Measurements from ENCODE around the gene SEMA6C.

SEMA6C gene

DNA sequence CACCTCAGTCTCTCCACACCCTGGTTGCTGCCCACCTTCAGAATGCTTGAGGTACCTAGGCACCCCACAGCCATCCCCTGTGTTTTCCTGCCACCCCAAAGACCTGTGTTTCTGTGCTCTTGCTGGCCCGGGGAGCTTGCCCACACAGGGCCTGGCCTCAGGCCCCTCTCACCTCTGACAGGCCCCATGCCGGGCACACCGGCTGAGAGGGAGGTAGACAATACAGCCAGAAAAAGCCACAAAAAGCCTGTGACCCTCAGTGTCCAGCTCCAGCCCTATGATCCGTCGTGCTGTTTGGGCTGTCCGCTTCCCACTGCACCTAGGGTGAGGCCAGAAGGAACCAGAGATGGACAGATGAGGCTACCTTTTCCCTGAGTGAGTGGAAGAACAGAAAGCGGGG lies 11.4 kb downstream of the SEMA6C start:
- no peaks in the 10 kb centered on the region for H3K9me3 ChIP-seq (ENCODE audit: control insufficient read depth, insufficient read depth, low read length)
- no peaks in the 10 kb centered on the region for H3K4me1 ChIP-seq (ENCODE audit: control insufficient read depth, insufficient read depth, low read length)
- peaks cover 6% of the 10 kb centered on the region for H3K27me3 ChIP-seq (ENCODE audit: control insufficient read depth, insufficient read depth, low read length)
- no peak overlapping the region for H3K4me3 ChIP-seq (ENCODE audit: low read depth, low read length)
- peaks cover 14% of the 10 kb centered on the region for H3K36me3 ChIP-seq (ENCODE audit: control insufficient read depth, insufficient read depth, low read length)
- H3K9ac ChIP-seq (ENCODE audit: low read depth, low read length), result no peak overlapping the region

DNA sequence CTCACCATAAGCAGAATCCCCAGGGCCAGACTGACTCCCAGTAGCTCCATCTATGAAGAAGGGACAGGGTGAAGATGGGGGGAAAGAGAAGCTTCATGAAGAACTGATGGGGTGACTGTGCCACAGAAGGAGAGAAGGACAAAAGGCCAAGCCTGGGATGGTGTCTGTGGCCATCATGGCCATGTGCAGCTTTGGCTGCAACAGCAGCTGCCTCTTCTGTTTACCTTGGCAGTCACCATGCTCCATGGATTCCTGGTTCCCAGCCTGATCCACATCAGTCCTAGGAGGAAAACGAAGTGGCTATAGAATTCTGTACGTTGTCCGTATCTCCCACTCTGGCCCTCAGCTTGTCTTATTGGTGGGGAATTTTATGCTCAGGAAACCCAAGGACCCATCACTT lies 12.0 kb downstream of the SEMA6C start:
- Histone ChIP-seq H3K9ac (ENCODE audit: low read depth, low read length) (no peak overlapping the region), H3K4me3 (ENCODE audit: low read depth, low read length) (no peak overlapping the region), H3K9me3 (ENCODE audit: control insufficient read depth, insufficient read depth, low read length) (no peaks in the 10 kb centered on the region)

DNA sequence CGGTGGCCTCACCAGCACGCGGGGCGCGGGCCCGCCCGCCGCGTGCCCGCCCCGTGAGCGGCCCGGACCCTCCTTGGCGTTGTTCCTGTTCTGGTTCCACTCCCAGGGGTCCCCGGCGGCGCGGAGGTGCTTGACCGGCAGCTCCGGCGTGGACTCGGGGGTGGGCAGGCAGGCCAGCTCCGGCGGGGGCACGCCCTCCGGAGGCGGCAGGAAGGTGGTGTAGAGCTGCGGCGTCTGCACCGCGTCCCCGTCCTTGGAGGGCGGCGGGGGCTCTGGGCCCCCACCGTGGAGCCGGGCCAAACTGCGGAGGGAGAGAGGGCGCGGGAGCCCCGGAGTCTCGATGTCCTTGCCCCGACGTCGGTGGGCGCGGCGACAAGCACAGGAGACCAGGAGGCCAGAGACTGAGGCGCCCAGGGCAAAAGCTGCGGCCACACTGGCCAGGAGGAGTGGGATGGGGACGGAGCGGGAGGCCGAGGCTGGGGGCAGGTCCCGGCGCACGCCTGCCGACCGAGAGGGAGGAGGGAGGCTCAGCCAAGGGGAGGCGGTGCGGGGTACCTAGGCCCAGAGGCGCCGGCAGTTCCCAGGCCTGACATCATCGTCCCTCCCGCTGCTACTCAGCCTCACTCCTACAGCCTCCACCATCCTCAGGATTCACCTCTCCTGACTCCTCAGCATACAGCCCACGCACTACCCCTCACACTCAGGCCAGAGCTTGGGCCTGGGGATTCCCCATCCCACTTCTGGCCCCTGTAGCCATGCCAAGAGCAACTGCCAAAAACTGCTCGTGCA lies 13.2 kb downstream of the SEMA6C start:
- H3K9ac ChIP-seq (ENCODE audit: low read depth, low read length), result no peak overlapping the region
- H3K36me3 ChIP-seq (ENCODE audit: control insufficient read depth, insufficient read depth, low read length), result peaks cover 10% of the 10 kb centered on the region
- H3K4me1 ChIP-seq (ENCODE audit: control insufficient read depth, insufficient read depth, low read length), result no peaks in the 10 kb centered on the region
- peaks cover 6% of the 10 kb centered on the region for H3K27me3 ChIP-seq (ENCODE audit: control insufficient read depth, insufficient read depth, low read length)
- H3K9me3 ChIP-seq (ENCODE audit: control insufficient read depth, insufficient read depth, low read length), result no peaks in the 10 kb centered on the region
- H3K4me3 ChIP-seq (ENCODE audit: low read depth, low read length), result peak overlapping the region; percentile 42

More for the DNA sequence above, 12.0 kb downstream of the SEMA6C start:
- peaks cover 13% of the 10 kb centered on the region for H3K36me3 ChIP-seq (ENCODE audit: control insufficient read depth, insufficient read depth, low read length)
- H3K4me1 ChIP-seq (ENCODE audit: control insufficient read depth, insufficient read depth, low read length), result no peaks in the 10 kb centered on the region
- H3K27me3 ChIP-seq (ENCODE audit: control insufficient read depth, insufficient read depth, low read length), result peaks cover 6% of the 10 kb centered on the region

DNA sequence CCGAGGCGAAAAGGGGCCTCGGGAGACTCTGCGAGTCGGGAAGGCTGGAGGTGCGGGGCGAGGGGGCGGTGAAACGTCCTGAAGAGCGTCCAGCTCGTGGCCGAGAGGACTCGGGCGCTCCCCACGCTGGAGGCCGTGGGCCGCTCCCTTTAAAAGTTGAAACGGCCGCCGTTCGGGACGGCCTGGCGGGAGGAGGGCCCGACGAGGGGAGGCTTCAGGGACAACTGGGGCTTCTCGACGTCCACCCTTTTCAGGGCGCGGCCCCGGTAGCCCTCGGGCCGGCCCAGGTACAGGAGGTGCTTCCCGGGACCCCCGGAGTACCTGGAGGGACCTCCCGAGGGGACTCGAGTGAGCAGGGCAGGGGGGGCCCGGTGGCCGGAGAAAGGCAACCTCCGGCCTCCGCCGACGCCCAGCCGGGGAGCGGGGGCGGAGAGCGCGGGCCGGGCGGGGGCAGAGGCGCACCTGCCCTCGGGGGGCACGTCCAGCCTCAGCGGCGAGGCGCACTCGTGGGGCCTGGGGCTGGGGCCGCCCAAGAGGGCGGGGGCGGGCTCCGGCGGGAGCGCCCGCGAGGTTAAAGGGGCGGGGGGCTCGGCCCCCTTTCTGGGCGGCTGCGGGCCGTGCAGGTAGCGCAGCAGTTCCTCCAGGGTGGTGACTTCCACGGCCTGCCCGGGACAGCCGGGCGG lies 14.0 kb downstream of the SEMA6C start:
- peaks cover 10% of the 10 kb centered on the region for H3K36me3 ChIP-seq (ENCODE audit: control insufficient read depth, insufficient read depth, low read length)
- peaks cover 6% of the 10 kb centered on the region for H3K27me3 ChIP-seq (ENCODE audit: control insufficient read depth, insufficient read depth, low read length)
- H3K9me3 ChIP-seq (ENCODE audit: control insufficient read depth, insufficient read depth, low read length), result no peaks in the 10 kb centered on the region
- peak overlapping the region; percentile 42 for H3K4me3 ChIP-seq (ENCODE audit: low read depth, low read length)
- H3K4me1 ChIP-seq (ENCODE audit: control insufficient read depth, insufficient read depth, low read length), result no peaks in the 10 kb centered on the region
- H3K9ac ChIP-seq (ENCODE audit: low read depth, low read length), result peak overlapping the region; percentile 60

DNA sequence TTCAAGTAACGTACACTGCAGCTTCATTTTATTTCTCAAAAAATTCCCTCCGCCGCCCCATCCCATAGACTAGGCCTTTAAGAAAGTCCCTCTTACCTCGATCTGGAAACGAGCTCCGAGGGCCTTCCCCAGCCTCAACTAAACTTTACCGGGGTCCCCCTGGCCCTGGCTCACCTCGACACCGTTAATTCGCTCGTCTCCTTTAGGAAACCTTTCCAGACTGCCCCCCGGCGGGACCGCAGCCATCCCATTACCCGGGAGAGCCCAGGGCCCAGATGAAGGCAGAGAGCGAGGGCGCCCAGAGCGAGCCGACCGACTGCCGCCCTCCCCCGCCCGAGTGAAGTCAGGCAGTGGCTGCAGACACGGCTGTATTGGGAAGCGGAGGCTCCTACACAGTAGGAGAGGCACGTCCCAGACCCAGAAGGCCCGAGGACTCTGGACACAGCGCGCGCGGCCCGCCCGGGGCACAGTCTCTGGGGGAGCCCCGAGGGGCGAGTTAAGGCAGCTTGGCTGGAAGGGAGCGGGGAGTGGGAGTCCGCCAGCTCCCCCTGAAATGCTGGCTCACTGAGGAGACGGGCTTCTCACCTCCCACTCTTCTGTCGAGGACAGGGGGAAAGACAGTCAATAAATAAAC lies 14.6 kb downstream of the SEMA6C start:
- Histone ChIP-seq H3K36me3 (ENCODE audit: control insufficient read depth, insufficient read depth, low read length) (peaks cover 10% of the 10 kb centered on the region), H3K4me1 (ENCODE audit: control insufficient read depth, insufficient read depth, low read length) (no peaks in the 10 kb centered on the region), H3K4me3 (ENCODE audit: low read depth, low read length) (peak overlapping the region; percentile 42), H3K9me3 (ENCODE audit: control insufficient read depth, insufficient read depth, low read length) (no peaks in the 10 kb centered on the region), H3K27me3 (ENCODE audit: control insufficient read depth, insufficient read depth, low read length) (peaks cover 6% of the 10 kb centered on the region), H3K9ac (ENCODE audit: low read depth, low read length) (peak overlapping the region; percentile 60)

DNA sequence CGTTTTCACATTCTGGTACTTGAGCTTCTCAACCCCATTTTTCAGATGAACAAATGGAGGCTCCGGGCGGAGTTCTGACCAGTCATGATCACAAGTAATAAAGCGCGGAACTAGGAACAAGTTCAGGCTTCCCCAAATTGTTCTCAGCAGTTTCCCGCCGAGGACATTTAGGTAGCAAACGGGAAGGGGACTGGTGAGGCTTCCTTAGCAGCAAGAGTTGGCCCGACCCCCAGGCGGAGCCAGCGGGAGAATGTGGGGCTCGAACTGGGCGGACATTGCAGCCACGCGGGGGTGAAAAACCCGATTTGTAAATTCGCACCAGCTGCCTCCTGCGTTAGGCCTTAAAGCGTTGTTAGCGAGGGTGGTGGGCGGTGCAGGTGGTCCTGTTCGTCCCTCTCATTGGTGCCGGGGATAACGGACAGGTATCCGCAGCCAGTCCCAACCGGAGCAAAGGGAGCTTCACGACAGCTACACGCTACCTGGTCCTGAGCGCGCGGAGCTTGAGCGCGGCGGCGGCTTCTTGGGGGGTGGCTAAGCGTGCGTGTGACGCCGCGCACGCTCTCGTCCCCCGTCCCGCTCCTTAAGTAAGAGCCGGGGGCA lies 15.3 kb downstream of the SEMA6C start:
- H3K4me1 ChIP-seq (ENCODE audit: control insufficient read depth, insufficient read depth, low read length), result no peaks in the 10 kb centered on the region
- H3K4me3 ChIP-seq (ENCODE audit: low read depth, low read length), result peak overlapping the region; percentile 42
- no peaks in the 10 kb centered on the region for H3K9me3 ChIP-seq (ENCODE audit: control insufficient read depth, insufficient read depth, low read length)
- peak overlapping the region; percentile 3 for H3K9ac ChIP-seq (ENCODE audit: low read depth, low read length)
- peaks cover 6% of the 10 kb centered on the region for H3K27me3 ChIP-seq (ENCODE audit: control insufficient read depth, insufficient read depth, low read length)
- peaks cover 10% of the 10 kb centered on the region for H3K36me3 ChIP-seq (ENCODE audit: control insufficient read depth, insufficient read depth, low read length)

DNA sequence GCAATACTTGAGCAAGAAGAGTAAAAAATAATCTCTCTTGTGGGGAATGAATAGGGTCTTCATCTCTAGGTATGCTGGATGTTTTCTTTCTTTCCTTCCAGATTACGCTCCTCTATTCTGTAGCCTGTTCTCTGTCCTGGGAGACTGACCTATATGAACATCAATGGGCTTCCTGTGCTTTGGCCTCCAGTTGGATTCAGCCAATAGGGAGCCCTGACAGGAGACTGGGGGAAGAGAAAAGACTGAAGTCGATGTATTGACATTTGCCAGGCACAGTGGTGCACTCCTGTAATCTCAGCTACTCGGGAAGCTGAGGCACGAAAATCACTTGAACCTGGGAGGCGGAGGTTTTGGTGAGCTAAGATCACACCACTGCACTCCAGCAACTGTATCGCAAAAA lies 17.6 kb downstream of the SEMA6C start:
- H3K4me1 ChIP-seq (ENCODE audit: control insufficient read depth, insufficient read depth, low read length), result peaks cover 4% of the 10 kb centered on the region
- H3K4me3 ChIP-seq (ENCODE audit: low read depth, low read length), result no peak overlapping the region
- H3K9me3 ChIP-seq (ENCODE audit: control insufficient read depth, insufficient read depth, low read length), result no peaks in the 10 kb centered on the region
- no peaks in the 10 kb centered on the region for H3K36me3 ChIP-seq (ENCODE audit: control insufficient read depth, insufficient read depth, low read length)
- no peak overlapping the region for H3K9ac ChIP-seq (ENCODE audit: low read depth, low read length)
- H3K27me3 ChIP-seq (ENCODE audit: control insufficient read depth, insufficient read depth, low read length), result peaks cover 4% of the 10 kb centered on the region

DNA sequence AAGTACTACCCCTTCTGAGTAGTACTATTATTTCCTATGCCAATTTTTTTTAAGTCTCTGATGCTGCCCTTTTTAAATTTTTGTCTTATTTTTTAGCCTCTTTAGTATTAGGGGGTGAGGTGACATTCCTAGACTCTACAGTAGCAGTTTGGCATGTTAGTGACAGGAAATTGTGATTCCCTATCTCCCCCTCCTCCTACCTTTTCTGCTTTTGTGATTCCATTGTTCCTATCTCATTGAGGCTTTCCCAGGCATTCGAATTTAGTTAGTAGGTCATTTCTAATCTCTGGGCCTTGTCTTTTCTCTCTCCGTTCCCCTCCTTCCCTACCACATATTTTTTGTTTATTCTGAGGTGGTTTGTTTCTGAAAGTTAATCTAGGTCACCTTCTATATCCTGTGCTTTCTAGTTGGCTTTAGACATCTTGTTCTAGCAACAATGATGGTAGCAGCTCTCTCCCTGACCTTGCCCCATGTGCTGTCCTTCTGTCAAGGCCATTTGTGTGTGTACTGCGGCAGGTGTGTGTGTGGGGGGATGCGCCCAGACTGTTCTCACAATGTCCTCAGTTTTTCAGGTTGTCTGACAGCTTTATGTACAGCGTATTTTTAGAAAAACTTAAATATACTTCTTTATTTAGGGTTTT lies 21.5 kb downstream of the SEMA6C start:
- Histone ChIP-seq H3K9ac (ENCODE audit: low read depth, low read length) (no peak overlapping the region), H3K36me3 (ENCODE audit: control insufficient read depth, insufficient read depth, low read length) (no peaks in the 10 kb centered on the region), H3K4me3 (ENCODE audit: low read depth, low read length) (no peak overlapping the region), H3K4me1 (ENCODE audit: control insufficient read depth, insufficient read depth, low read length) (peaks cover 4% of the 10 kb centered on the region), H3K9me3 (ENCODE audit: control insufficient read depth, insufficient read depth, low read length) (no peaks in the 10 kb centered on the region), H3K27me3 (ENCODE audit: control insufficient read depth, insufficient read depth, low read length) (no peaks in the 10 kb centered on the region)

DNA sequence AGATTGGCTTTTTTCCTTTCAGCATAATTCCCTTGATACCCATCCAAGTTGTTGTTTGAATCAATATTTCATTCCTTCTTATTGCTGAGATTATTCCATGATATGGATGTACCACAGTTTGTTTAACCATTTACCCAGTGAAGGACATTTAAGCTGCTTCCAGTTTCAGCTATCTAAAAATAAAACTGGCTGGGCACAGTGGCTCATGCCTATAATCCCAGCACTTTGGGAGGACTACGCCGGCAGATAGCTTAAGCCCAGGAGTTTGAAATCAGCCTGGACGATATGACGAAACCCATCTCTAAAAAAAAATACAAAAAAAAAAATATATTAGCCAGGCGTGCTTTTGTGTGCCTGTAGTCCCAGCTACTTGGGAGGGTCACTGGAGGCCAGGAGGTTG lies 32.6 kb downstream of the SEMA6C start:
- H3K36me3 ChIP-seq (ENCODE audit: control insufficient read depth, insufficient read depth, low read length), result no peaks in the 10 kb centered on the region
- H3K27me3 ChIP-seq (ENCODE audit: control insufficient read depth, insufficient read depth, low read length), result no peaks in the 10 kb centered on the region
- H3K9ac ChIP-seq (ENCODE audit: low read depth, low read length), result no peak overlapping the region
- no peaks in the 10 kb centered on the region for H3K9me3 ChIP-seq (ENCODE audit: control insufficient read depth, insufficient read depth, low read length)
- H3K4me3 ChIP-seq (ENCODE audit: low read depth, low read length), result no peak overlapping the region
- no peaks in the 10 kb centered on the region for H3K4me1 ChIP-seq (ENCODE audit: control insufficient read depth, insufficient read depth, low read length)

DNA sequence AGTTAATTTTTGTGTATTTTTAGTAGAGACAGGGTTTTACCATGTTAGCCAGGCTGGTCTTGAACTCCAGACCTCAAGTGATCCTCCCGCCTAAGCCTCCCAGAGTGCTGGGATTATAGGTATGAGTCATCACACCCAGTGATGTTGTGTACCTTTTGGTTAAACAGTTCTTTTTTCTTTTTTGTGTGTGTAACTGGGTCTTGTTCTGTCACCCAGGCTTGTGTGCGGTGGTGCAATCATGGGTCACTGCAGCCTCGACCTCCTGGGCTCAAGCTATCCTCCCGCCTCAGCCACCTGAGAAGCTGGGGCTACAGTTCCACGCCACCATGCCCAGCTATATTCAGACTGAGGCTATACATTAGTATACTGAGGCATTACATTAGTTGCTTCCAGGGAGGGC lies 38.1 kb downstream of the SEMA6C start:
- H3K9me3 ChIP-seq (ENCODE audit: control insufficient read depth, insufficient read depth, low read length), result no peaks in the 10 kb centered on the region
- H3K4me3 ChIP-seq (ENCODE audit: low read depth, low read length), result no peak overlapping the region
- no peaks in the 10 kb centered on the region for H3K36me3 ChIP-seq (ENCODE audit: control insufficient read depth, insufficient read depth, low read length)
- no peaks in the 10 kb centered on the region for H3K4me1 ChIP-seq (ENCODE audit: control insufficient read depth, insufficient read depth, low read length)
- H3K9ac ChIP-seq (ENCODE audit: low read depth, low read length), result no peak overlapping the region
- no peaks in the 10 kb centered on the region for H3K27me3 ChIP-seq (ENCODE audit: control insufficient read depth, insufficient read depth, low read length)

DNA sequence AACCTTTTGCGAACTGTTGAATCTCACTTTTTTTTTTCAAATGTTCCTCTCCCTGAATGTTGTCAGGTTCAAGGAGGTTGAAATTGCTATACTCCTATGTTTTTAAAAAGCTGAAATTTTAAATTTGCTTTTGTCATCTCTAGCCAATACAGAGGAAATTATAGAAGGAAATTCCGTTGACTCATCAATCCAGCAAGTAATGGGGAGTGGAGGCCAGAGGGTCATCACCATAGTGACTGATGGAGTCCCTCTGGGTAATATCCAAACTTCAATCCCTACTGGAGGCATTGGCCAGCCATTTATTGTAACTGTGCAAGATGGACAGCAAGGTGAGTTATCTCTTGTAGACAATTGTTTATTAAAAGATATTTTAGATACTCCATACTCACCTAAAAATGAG lies 39.5 kb downstream of the SEMA6C start:
- H3K9ac ChIP-seq (ENCODE audit: low read depth, low read length), result no peak overlapping the region
- H3K36me3 ChIP-seq (ENCODE audit: control insufficient read depth, insufficient read depth, low read length), result no peaks in the 10 kb centered on the region
- H3K4me3 ChIP-seq (ENCODE audit: low read depth, low read length), result no peak overlapping the region
- no peaks in the 10 kb centered on the region for H3K4me1 ChIP-seq (ENCODE audit: control insufficient read depth, insufficient read depth, low read length)
- no peaks in the 10 kb centered on the region for H3K9me3 ChIP-seq (ENCODE audit: control insufficient read depth, insufficient read depth, low read length)
- no peaks in the 10 kb centered on the region for H3K27me3 ChIP-seq (ENCODE audit: control insufficient read depth, insufficient read depth, low read length)

Measured in iPS-15b (cell line).